ENCODE data around the gene EPHB2.

Gene EPHB2

DNA sequence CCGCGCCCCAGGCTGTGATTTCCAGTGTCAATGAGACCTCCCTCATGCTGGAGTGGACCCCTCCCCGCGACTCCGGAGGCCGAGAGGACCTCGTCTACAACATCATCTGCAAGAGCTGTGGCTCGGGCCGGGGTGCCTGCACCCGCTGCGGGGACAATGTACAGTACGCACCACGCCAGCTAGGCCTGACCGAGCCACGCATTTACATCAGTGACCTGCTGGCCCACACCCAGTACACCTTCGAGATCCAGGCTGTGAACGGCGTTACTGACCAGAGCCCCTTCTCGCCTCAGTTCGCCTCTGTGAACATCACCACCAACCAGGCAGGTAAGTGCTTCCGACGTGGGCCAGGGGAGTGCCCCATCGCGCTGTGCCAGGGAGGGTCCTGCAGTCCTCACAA lies 154.2 kb downstream of the EPHB2 start:
- no peak for DNase-seq

DNA sequence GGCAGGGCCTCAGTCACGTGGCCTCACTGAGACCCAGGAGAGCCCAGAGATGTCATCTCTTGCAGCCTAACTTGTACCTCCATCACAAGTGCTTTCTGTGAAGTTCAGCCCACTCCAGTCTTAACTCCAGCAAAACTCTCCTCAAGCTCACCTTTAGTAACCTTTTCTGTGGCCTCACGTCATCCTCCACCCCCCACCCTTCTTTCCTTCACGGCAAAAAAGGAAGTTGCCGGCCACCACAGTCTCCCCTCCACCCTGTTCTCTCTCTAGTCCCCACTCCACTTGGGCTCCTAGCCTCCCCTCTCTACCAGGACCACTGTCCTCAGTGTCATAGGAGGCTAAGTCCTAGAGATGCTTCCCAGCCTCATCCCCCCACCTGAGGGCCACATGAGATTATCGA lies 155.1 kb downstream of the EPHB2 start:
- DNase-seq: no peak

DNA sequence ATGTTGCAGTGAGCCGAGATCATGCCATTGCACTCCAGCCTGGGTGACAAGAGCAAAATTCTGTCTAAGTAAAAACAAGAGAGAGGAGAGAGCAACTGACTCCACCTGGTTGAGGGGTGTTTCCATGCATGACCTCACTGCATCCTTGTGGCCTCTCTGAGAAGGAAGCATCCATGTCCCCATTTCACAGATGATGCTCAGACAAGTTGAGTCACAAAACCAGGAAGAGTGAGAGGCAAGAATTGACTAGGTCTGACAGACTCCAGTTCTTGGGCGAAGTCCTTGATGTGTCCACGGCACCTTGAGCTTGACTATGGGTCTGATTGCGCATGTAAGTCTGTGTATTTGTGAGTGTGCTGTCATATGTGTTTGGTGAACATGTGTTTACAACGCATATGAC lies 156.2 kb downstream of the EPHB2 start:
- DNase-seq: no peak

DNA sequence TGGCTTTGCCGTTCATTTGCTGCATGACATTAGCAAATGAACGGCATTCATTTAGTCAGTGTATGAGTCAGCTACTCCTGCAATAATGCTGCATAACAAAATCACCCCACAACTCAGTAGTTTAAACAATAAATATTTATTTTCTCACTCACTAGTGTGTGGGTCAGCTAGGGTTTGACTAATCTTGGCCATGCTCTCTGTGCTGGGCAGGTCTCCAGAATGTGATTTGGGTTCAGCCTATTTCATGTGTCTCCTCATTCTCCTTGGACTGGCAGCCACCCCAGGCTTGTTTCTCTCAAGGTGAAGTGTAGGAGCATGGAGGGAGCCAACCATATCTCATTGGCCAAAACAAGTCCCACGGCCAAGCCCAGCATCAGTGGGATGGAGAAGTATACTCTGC lies 157.7 kb downstream of the EPHB2 start:
- DNase-seq: no peak

DNA sequence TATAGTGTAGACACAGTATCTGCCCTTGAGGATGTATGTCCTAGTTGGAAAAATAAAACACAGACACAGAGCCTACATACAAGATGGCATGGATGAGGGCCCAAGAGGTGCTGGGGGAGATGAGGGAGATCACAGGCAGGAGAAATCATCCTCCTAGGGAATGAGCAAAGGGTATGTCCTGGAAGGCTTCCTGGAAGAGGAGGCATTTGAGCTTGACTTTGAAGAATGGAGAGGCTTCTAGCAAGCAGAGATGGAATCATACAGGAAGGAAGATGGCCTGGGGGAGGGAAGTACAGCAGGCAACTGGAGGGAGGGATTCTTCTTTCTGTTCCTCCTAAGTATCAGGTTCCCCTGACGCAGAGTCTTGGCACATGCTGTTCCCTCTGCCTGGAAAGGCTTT lies 158.7 kb downstream of the EPHB2 start:
- DNase-seq: no peak

DNA sequence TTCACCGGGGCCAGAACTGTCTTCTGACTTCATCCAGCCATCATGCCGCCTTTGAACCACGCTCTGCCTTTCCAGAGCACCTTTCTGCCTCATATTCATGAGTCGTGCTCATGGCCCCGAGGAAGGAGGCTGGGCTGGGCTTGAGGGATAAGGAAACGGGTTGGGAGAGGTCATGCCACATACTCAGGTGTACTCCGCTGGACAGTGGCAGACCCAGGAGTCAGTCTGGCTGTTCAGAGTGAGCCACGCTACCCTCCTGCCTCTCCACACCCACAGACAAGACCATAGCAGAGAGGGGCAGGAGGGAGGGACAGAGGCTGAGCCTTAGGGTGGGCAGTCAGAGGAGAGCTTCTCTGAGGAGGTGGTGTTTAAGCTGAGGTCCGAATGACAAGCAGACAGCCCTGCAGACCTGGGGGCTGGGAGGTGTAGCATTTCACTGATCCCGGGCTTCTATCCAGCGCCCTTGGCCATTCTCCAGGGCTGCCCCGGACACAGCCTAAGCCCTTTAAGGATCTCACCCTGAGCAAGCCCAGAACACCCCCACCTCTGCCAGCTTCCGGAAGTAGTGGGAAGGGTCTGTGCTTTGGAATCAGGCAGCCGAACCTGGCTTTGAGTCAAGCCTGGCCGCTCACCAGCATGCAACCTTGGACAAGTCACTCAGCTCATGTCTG lies 159.7 kb downstream of the EPHB2 start:
- no peak for DNase-seq

DNA sequence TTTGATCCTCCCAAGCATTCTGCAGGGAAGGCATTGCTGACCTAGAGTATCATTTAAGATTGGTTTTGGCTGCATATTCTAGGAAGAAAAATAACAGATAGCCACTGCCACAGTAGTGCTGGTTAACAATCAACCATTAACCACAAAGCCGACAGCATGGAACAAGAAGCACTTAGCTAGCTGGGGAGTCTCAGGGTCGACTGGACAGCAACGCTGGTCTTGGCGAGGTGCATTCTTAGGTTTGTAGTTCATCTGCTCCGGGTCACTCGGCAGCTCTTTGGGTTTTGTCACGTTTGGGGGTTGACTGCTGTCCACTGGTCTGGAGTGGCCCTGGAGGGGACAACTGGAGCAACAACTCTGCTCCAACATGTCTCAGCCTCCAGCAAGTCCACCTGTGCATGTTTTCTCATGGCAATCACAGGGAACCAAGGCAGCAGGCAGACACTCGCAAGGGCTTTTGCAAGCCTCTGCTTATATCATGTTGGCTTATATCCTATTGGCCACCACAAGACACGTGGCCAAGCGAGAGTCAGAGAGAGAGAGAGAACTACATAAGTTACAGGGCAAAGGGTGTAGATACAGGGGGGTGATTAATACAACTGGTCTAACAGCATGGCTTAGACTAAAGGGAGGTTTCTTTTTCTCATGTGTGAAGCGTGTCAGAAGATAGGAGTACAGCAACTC lies 162.5 kb downstream of the EPHB2 start:
- DNase-seq: no peak

DNA sequence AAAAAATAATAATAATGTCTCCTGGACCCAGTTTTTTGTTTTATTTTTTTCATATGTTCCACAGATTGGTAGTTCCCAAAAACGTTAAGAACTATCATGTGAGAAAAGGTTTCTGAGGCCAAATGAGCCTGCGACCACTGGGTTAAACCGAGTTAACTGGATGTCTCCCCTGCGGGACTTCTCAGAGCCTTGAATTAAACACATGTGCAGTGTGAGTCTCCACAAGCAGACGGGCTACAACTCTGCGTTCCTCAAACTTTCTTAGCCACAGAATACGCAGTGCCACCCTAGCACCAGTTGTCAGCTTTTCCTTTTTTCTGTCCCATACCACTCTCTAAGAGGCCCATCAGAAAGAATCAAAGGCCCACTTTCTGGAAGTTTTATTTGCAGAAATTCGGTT lies 164.1 kb downstream of the EPHB2 start:
- DNase-seq: no peak

DNA sequence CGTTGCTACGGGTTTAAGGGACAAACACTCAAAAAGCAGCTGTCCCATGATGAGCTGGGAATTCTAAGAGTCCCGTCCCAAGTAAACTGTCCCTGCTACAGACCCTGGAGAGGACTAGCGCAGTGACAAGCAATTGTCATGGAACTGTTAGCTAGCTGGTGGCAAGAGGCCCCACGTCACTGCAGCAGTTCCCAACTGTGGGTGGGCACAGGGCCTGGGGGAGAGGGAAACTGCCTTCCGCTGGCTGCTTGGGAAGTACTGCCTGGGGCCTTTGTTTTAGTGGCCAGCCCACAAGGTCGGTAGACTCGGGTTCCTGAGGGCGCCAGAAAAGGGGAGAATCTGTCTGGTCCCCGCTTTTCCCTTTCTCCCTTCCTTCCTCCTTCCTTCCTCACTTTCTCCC lies 164.6 kb downstream of the EPHB2 start:
- DNase-seq: no peak

DNA sequence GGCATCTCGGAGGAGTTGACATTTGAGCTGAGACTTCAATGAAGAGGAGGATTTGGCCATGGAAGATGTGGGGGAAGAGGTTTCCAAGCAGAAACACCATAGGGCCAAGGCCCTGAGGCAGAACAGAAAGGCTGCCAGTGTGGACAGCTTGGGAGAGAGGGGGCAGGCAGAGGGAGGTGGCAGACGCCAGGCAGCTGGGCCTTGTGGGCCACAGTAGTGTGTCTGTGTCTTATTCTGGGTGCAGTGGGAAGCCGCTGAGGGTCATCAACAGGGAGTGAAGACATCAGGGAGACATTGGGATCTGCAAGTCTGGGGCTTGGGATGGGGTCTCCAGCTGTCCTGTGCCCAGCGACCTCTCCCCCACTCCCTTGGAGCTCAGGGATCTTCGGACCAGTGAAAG lies 165.2 kb downstream of the EPHB2 start:
- no peak for DNase-seq

DNA sequence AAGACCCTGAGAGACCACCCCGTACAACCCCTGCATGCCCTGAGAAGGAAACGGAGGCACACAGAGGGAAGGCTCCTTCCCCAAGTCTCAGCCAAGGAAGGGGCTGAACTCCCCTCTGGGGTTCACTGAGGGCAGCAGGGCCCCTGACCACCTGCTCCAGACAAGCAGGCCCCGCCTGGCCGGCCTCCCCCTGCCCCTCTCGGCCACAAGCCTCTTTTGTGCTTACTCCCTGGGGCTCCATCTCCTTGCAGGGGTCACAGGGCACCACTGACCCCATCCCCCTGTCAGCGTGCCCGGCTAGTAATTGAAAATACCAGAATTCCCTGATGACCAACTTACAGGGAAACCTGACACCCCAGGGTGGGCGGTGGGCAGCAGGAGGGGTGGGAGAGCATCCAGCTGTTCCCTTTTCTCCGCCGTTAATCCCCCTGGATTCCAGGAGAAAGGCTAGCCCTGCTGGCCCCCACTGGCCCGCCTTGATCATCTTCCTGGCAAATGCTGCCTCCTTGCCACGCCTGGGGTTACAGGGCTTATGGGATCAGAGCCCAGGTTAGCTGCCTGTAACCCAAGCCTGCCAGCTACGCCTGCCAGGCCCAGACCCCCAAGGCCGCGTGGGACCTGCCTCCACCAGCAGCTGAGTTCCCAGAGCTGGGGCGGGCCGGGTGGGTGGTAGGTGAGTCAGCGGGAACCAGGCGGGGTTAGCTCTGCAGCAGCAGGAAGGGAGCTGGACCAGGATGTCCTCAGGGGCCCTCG lies 165.9 kb downstream of the EPHB2 start:
- DNase-seq: no peak

DNA sequence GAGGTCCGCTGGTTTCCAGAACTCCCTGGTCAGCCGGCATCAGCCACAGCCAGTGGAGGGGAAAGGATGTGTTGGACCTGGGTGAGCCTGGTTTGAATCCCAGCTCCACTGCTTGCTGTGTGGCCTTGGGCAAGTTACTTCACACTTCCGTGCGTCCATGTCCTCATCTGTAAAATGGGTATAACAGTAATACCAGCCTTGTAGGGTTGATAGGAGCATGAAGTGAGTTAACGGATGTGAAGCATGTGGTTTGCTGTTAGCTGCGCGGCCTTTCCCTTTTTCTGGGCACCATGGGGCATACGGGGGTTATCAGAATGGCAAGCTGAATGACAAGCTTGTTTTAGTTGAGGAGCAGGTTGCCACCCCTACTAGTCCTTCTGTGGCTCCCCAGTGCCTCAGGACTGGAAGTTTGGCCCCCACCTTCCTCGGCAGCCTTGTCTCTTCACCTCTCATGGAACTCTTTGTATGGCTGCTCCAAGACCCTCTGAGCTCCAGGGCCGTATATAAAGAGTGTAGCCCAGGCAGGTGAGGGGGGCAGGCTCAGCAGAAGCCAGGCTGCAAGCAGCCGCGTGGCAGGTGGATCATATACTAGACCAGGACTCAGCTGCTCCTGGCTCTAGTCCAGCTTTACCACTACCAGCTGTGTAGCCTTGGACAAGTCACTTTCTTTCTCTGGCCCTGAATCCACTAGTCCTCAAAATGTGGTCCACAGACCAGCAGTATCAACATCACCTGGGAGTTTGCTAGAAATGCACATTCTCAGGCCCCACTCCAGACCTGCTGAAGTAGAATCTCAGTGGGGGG lies 166.7 kb downstream of the EPHB2 start:
- DNase-seq: no peak

DNA sequence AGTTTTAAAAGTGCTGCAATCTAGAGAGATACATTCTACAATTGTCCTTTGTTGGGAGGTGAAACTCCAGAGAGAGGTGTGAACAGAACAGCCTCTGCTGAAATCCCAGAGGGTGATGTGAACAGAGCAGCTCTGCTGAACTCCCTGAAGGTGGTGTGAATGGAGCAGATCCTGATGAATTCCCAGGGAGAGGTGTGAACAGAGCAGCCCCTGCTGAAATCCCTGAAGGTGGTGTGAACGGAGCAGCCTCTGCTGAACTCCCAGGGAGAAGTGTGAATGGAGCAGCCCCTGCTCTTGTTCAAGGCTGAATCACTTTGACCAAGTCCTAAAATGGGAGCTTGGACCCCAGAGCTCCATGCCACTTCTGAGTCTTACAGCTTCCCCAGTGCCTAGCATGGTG lies 167.3 kb downstream of the EPHB2 start:
- DNase-seq: no peak

DNA sequence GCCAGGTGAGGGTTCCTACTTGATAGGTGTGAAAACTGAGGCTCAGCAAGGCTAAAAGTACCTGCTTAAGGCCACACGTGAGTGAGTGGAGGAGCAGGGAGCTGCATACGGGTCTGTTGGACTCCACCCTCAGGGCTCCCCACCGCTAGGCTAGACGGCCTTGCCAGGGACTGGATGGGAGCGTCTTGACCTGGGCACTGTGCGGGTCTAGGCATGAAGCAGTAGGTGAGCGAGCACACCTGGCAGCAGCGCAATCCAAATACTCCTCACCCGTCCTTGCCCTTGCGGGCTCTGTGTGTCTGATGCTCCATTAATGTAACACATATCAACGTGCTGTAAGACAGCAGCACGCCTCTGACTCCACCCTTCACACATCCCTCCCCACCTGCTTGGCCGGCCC lies 168.0 kb downstream of the EPHB2 start:
- DNase-seq: no peak

DNA sequence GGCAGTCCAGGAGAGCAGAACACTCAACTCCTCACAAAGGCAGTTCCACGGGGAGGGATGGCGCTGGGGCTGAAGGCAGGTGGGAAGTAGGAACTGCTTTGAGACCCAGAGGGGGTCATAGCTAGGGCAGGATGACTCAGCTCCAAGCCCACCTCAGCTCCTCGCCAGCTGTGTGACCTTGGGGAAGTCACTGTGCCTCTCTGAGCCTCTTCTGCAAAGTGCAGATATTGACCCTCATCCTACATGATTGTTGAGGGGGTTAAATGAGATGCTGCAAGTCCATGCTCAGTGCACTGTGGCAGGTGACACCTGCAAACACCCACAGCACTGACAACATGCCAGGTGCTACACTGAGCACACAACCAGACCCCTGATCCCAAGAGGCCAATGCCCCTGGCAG lies 168.8 kb downstream of the EPHB2 start:
- DNase-seq: no peak

DNA sequence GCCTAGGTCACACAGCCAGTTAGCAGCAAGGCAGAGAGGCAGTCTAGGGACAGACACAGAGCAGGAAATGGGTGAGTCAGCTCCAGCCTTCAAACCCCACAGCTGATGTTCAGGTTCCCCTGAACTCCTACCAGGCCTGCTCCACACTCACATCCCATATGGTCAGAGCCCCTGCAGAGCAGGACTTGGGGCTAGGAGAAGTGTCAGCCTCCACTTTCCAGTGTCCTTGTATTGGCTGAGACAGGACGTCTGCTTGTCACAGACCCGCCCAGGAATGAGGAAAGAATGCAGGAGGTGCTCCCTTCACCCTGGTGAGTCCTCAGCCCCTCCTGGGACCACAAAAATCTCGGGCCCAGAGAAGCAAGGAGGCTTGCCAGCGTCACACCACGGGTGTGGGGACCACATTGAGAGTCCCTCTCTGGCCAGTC lies 169.5 kb downstream of the EPHB2 start:
- DNase-seq: no peak

DNA sequence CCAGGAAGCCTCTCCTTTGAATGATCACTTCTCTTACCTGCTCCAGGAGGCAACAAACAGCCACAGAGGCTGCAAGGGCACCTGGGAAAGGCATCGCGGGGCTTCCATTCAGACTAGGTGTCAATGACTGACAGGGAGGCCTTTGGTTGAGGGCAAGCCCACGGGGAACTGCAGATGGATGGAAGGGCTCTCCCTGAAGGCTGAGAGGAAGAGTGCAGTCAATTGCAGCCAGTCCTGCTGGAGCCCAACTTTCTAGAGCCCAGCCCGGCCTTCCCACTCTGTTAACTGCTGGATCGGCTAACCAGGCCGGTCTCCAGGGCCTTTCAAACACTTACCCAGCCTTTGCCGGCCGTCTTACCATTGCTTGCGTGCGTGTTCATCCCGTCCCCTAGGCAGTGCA lies 172.8 kb downstream of the EPHB2 start:
- no peak for DNase-seq

DNA sequence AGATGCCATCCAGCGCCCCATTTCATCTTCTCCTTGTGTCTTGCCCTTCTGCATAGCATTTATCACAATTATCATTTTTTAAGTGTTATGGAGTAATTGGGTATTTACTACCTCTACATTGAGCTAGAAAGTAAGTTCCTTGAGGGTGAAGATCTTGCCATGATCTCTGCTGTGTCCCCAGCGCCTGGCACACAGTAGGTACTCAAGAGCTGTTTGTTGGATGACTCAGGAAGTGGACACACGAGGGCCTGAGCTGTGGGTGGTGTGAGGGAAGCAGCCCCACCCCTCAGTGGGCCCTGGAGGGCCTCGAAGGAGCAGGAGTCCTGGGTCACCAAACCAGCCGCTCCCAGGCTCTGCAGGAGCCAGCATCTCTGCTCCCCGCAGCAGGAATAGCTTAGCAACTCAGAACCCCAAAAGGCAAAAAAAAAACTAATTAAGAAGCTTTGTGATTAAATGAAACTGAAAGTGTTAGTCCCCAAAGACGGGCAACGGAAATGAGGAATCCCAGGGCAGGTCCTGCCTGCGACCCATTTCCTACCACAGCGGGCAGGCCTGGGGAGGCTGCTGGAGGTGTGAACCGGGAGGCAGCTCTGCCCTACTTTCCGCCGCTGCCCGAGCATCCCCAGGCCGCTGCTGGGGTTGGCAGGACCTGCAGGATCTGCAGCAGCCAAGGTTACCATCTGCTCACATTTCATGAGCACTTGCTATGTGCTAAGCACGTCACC lies 174.3 kb downstream of the EPHB2 start:
- DNase-seq: no peak

DNA sequence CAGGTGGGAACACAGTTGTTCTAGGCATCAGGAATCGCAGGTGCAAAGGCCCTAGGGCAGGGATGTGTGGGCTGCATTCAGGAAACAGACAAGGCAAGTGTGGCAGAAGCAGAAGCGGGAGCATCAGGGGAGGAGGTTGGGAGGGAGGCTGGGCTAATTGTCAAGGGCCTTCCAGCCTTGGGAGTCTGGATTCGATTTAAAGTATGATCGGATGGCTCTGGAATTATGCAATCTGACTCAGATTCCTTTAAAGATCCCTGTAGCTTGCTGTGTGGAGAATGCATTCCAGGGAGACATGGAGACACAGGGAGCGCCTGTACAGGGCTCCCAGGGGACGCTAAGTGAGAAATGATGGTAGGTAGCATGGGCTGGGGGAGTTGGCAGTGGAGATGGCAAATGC lies 175.6 kb downstream of the EPHB2 start:
- no peak for DNase-seq

DNA sequence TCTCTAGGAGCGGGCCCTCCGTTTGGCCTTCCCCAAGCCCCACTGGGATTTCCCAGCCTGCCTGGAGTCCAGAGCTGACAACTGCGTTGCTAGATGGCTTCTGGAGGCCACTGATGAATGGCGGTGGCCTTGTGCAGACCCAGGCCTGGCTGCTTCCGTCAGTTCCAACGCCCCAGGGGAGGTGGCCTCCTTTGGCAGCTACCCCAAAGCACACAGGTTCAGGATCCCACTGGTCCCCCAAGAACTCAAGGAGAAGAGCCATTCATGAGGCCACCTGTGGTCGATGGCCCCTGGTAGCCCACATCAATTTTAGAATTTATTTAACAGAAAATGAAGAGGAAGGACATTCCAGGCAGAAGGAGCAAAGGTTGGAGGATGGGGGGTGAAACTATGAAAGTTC lies 176.9 kb downstream of the EPHB2 start:
- DNase-seq: no peak

DNA sequence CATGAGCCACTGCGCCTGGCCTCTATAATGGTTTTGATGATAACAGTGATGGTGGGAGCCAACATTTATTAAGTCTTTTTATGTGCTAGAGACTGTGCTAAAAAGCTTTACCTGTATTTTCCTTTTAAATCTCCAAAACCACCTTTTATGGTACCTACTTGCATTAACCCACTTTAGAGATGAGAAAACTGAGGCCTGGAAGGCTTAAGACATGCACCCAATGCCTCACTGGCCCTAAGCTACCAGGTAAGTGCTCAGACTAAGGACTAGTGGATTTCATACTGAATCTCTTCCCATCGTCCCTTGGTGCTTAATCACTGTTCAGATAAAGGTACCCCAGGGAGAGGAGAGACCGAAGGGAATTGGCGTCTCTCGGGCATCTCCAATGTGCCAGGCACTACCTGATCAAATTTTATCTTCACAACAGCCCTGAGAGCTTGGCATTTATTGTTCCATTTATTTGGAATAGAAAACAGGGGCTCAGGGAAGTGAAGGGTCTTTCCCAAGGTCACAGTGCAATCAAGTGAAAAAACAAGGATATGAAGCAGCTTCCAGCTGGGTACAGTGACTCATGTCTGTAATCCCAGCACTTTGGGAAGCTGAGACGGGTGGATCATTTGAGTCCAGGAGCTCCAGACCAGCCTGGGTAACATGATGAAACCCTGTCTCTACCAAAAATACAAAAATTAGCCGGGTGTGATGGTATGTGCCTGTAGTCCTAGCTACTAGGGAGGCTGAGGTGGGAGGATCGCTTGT lies 177.9 kb downstream of the EPHB2 start:
- no peak for DNase-seq

Measured in activated CD4-positive, alpha-beta T cell treated with anti-CD3 and anti-CD28 coated beads for 48 hours (primary cell).